Activated T-helper 2 cell treated with anti-CD3 and anti-CD28 coated beads, Interferon-gamma antibody, Interleukin-2, Interleukin-4, amounts not matched to agents 10 μg/mL and 5 μg/mL and 100 μg/mL, durations not matched to agents 14 hours and 24 hours and 36 hours (primary cell): ENCODE measurements around the gene GTF3C5. TPM values are rescaled to one million over a fixed set of nuclear protein-coding genes. Genes with fewer than 3 reads are reported as not detected.
A peak's percentile ranks its signal among the peaks of the same experiment; 100 is the strongest.
"Not testable (repeated sequence)": the region's sequence is repeated elsewhere in the genome, so short reads cannot be mapped to it uniquely, and the experiment has no call there.

Experiments used
- DNase-seq: peaks from one replicate; pipeline ENCODE4 v3.0.0; 2021; ENCODE audit warnings: low spot score
- H3K27ac Mint-ChIP-seq: one replicate; pipeline ENCODE4 v1.8.0; 2021; ENCODE audit warnings: mixed read lengths
- H3K27me3 Mint-ChIP-seq: one replicate; pipeline ENCODE4 v1.8.0; 2021; ENCODE audit warnings: low read depth, mixed read lengths
- H3K36me3 Mint-ChIP-seq: one replicate; pipeline ENCODE4 v1.8.0; 2021; ENCODE audit warnings: low read depth, mixed read lengths
- H3K4me1 Mint-ChIP-seq: one replicate; pipeline ENCODE4 v1.8.0; 2021; ENCODE audit warnings: low read depth, mixed read lengths
- H3K4me3 Mint-ChIP-seq: one replicate; pipeline ENCODE4 v1.8.0; 2021; ENCODE audit warnings: low read depth, mild to moderate bottlenecking, moderate library complexity, mixed read lengths
- H3K9me3 Mint-ChIP-seq: one replicate; pipeline ENCODE4 v1.8.0; 2021; ENCODE audit warnings: mixed read lengths
- intact Hi-C: fragments of 100-400 bp; cut with micrococcal nuclease; formaldehyde crosslinking; loops from one replicate; pipeline ENCODE4 v1.15.1; 2023
- total RNA-seq: library from RNA; stranded (reverse); gene quantifications from 2 replicates; pipeline ENCODE4 v1.2.3, GENCODE V29; 2022

The GTF3C5 gene
- total RNA-seq, 1 donor from 2014 or later, result 89.7 TPM

- no peak overlapping the region for H3K27ac Mint-ChIP-seq
- H3K4me1 Mint-ChIP-seq, result peaks cover 33% of the 10 kb centered on the region
- intact Hi-C loops, result no loop called here
Measured at GRCh38 chr9:133055788-133056420, 25.1 kb downstream of the GTF3C5 start.

GRCh38 chr9:133056533-133056932 is 25.7 kb downstream of the GTF3C5 start:
- intact Hi-C loops, result no loop called here
- H3K9me3 Mint-ChIP-seq, result no peaks in the 10 kb centered on the region

More at GRCh38 chr9:133055788-133056420, 25.1 kb downstream of the GTF3C5 start:
- no peak for DNase-seq
- Mint-ChIP-seq H3K36me3 (peaks cover 49% of the 10 kb centered on the region), H3K27me3 (no peaks in the 10 kb centered on the region), H3K4me3 (no peak overlapping the region), H3K9me3 (no peaks in the 10 kb centered on the region)

GRCh38 chr9:133057006-133057405 is 26.2 kb downstream of the GTF3C5 start:
- no peak overlapping the region for H3K4me3 Mint-ChIP-seq
- intact Hi-C loops, result no loop called here
- no peak for DNase-seq

More at GRCh38 chr9:133056533-133056932, 25.7 kb downstream of the GTF3C5 start:
- DNase-seq, result no peak
- Mint-ChIP-seq H3K36me3 (peaks cover 45% of the 10 kb centered on the region), H3K27ac (peak overlapping the region; percentile 60), H3K4me3 (no peak overlapping the region), H3K27me3 (no peaks in the 10 kb centered on the region), H3K4me1 (peaks cover 39% of the 10 kb centered on the region)

GRCh38 chr9:133057553-133057952 is 26.8 kb downstream of the GTF3C5 start:
- intact Hi-C loops, result no loop called here
- peak overlapping the region; percentile 39 for H3K27ac Mint-ChIP-seq
- H3K4me1 Mint-ChIP-seq, result peaks cover 40% of the 10 kb centered on the region

More at GRCh38 chr9:133057006-133057405, 26.2 kb downstream of the GTF3C5 start:
- Mint-ChIP-seq H3K4me1 (peaks cover 39% of the 10 kb centered on the region), H3K27me3 (no peaks in the 10 kb centered on the region), H3K36me3 (peaks cover 41% of the 10 kb centered on the region), H3K9me3 (no peaks in the 10 kb centered on the region), H3K27ac (no peak overlapping the region)

GRCh38 chr9:133058071-133058470 is 27.3 kb downstream of the GTF3C5 start:
- H3K27ac Mint-ChIP-seq, result peak overlapping the region; percentile 20
- no peaks in the 10 kb centered on the region for H3K27me3 Mint-ChIP-seq
- H3K4me1 Mint-ChIP-seq, result peaks cover 40% of the 10 kb centered on the region

More at GRCh38 chr9:133057553-133057952, 26.8 kb downstream of the GTF3C5 start:
- Mint-ChIP-seq H3K36me3 (peaks cover 37% of the 10 kb centered on the region), H3K4me3 (no peak overlapping the region), H3K27me3 (no peaks in the 10 kb centered on the region), H3K9me3 (no peaks in the 10 kb centered on the region)
- no peak for DNase-seq

GRCh38 chr9:133058550-133059320 is 27.9 kb downstream of the GTF3C5 start:
- intact Hi-C loops, result no loop called here
- H3K4me3 Mint-ChIP-seq, result peak overlapping the region; percentile 27
- H3K27me3 Mint-ChIP-seq, result no peaks in the 10 kb centered on the region
- H3K4me1 Mint-ChIP-seq, result peaks cover 40% of the 10 kb centered on the region
- peak overlapping the region; percentile 92 for H3K27ac Mint-ChIP-seq
- peaks cover 33% of the 10 kb centered on the region for H3K36me3 Mint-ChIP-seq
- H3K9me3 Mint-ChIP-seq, result no peaks in the 10 kb centered on the region
- DNase-seq, result no peak

More at GRCh38 chr9:133058071-133058470, 27.3 kb downstream of the GTF3C5 start:
- H3K9me3 Mint-ChIP-seq, result no peaks in the 10 kb centered on the region
- no peak overlapping the region for H3K4me3 Mint-ChIP-seq
- peaks cover 36% of the 10 kb centered on the region for H3K36me3 Mint-ChIP-seq
- DNase-seq, result no peak
- intact Hi-C loops, result no loop called here

- Mint-ChIP-seq H3K4me3 (peak overlapping the region; percentile 8), H3K36me3 (peaks cover 26% of the 10 kb centered on the region), H3K4me1 (peaks cover 40% of the 10 kb centered on the region), H3K27me3 (no peaks in the 10 kb centered on the region), H3K9me3 (no peaks in the 10 kb centered on the region), H3K27ac (peak overlapping the region; percentile 92)
- no peak for DNase-seq
- intact Hi-C loops, result no loop called here
Measured at GRCh38 chr9:133059623-133060022, 28.8 kb downstream of the GTF3C5 start.

- DNase-seq, result no peak
- H3K9me3 Mint-ChIP-seq, result no peaks in the 10 kb centered on the region
- H3K27ac Mint-ChIP-seq, result peak overlapping the region; percentile 81
- peaks cover 23% of the 10 kb centered on the region for H3K36me3 Mint-ChIP-seq
- no peaks in the 10 kb centered on the region for H3K27me3 Mint-ChIP-seq
- intact Hi-C loops, result no loop called here
- peaks cover 40% of the 10 kb centered on the region for H3K4me1 Mint-ChIP-seq
- peak overlapping the region; percentile 35 for H3K4me3 Mint-ChIP-seq
Measured at GRCh38 chr9:133060417-133060841, 29.6 kb downstream of the GTF3C5 start.

- H3K27me3 Mint-ChIP-seq, H3K4me3 Mint-ChIP-seq, H3K9me3 Mint-ChIP-seq, DNase-seq, intact Hi-C loops: not testable (repeated sequence)
- H3K4me1 Mint-ChIP-seq, result peaks cover 38% of the 10 kb centered on the region
- H3K27ac Mint-ChIP-seq, result peak overlapping the region; percentile 65
- peaks cover 17% of the 10 kb centered on the region for H3K36me3 Mint-ChIP-seq
Measured at GRCh38 chr9:133061019-133061763, 30.4 kb downstream of the GTF3C5 start.

- peaks cover 34% of the 10 kb centered on the region for H3K4me1 Mint-ChIP-seq
- DNase-seq, intact Hi-C loops, H3K27me3 Mint-ChIP-seq, H3K9me3 Mint-ChIP-seq, H3K4me3 Mint-ChIP-seq: not testable (repeated sequence)
- H3K27ac Mint-ChIP-seq, result peak within 1 kb of the TSS; percentile 65
- peaks cover 12% of the 10 kb centered on the region for H3K36me3 Mint-ChIP-seq
Measured at GRCh38 chr9:133061764-133062145, 31.0 kb downstream of the GTF3C5 start, which contains the start of gene CEL. TSS of gene CEL (plus strand) at chr9:133061981. CDS start at chr9:133062003, 22 bp downstream.

GRCh38 chr9:133062569-133062968 is 31.8 kb downstream of the GTF3C5 start:
- H3K27ac Mint-ChIP-seq, H3K9me3 Mint-ChIP-seq, intact Hi-C loops, DNase-seq, H3K4me3 Mint-ChIP-seq, H3K27me3 Mint-ChIP-seq: not testable (repeated sequence)
- peaks cover 32% of the 10 kb centered on the region for H3K4me1 Mint-ChIP-seq
- peaks cover 12% of the 10 kb centered on the region for H3K36me3 Mint-ChIP-seq

- peaks cover 29% of the 10 kb centered on the region for H3K4me1 Mint-ChIP-seq
- no peak overlapping the region for H3K4me3 Mint-ChIP-seq
- no peaks in the 10 kb centered on the region for H3K27me3 Mint-ChIP-seq
- no peaks in the 10 kb centered on the region for H3K9me3 Mint-ChIP-seq
- no peak overlapping the region for H3K27ac Mint-ChIP-seq
- DNase-seq, result no peak
- H3K36me3 Mint-ChIP-seq, result peaks cover 10% of the 10 kb centered on the region
- intact Hi-C loops, result no loop called here
Measured at GRCh38 chr9:133063159-133063499, 32.3 kb downstream of the GTF3C5 start.
